Mucosa of descending colon (tissue), 3 donors: ENCODE measurements around the gene IQCH. TPM values are rescaled to one million over a fixed set of nuclear protein-coding genes. Genes with fewer than 3 reads are reported as not detected.

Source experiments
- ATAC-seq: fragments of 200-7000 bp; cut with Tn5 transposase; one replicate; pipeline ENCODE4 v1.9.1; 2020; ENCODE audit warnings: mild to moderate bottlenecking, moderate library complexity
- DNase-seq, 3 donors: peaks; one replicate each; pipeline ENCODE4 v3.0.0-alpha.2; 2020
- H3K36me3 ChIP-seq: fragments of 200-600 bp; one replicate; pipeline ENCODE4 v1.8.0; 2021; ENCODE audit warnings: low read depth, mild to moderate bottlenecking
- H3K4me1 ChIP-seq: fragments of 200-600 bp; one replicate; pipeline ENCODE4 v1.8.0; 2021; ENCODE audit warnings: low read depth, mild to moderate bottlenecking
- H3K4me3 ChIP-seq: fragments of 200-600 bp; one replicate; pipeline ENCODE4 v1.8.0; 2021; ENCODE audit warnings: mild to moderate bottlenecking
- H3K9me3 ChIP-seq: fragments of 200-600 bp; one replicate; pipeline ENCODE4 v1.8.0; 2021; ENCODE audit warnings: mild to moderate bottlenecking
- CTCF ChIP-seq: fragments of 200-600 bp; IDR thresholded peaks from one replicate; pipeline ENCODE4 v1.8.0; 2022; ENCODE audit warnings: antibody characterized with exemption, mild to moderate bottlenecking
- intact Hi-C, 2 donors: fragments of 100-400 bp; cut with DNase I in 1 of 2; cut with micrococcal nuclease in 1 of 2; formaldehyde crosslinking; loops; one replicate each; pipeline versions ENCODE4 v1.11.0 to v1.11.1; 2022; cut with DNase I, micrococcal nuclease
- total RNA-seq, 3 donors: library from RNA; stranded (reverse); fragmentation: NEBNext Ultra II Directional in 2 of 3; extraction: Animal tissue kit (Norgen Biotek cat#: 25700) in 2 of 3; gene quantifications; one replicate each; pipeline versions ENCODE4 v1.2.1 to v1.2.4, GENCODE V29; 2021 to 2023
- donor health status: DM: no; HTN: no; CAD: no; lungs with moderate emphysema.
- donor health status: DM: no; HTN: no; CAD: no.
- donor health status: DM: no; HTN: yes; CAD: no.

The IQCH gene
- total RNA-seq, 3 donors from 2014 or later, result 2.2 to 3.0 (median 2.2) TPM

- no peak for TF ChIP-seq CTCF
- DNase-seq (no peak), ATAC-seq (no peak)
- Histone ChIP-seq H3K9me3 (no peaks in the 10 kb centered on the region), H3K4me1 (no peaks in the 10 kb centered on the region), H3K4me3 (no peak overlapping the region), H3K36me3 (no peaks in the 10 kb centered on the region)
- intact Hi-C loops, result no loop called here
Observed at GRCh38 chr15:67370206-67370954, 115.8 kb downstream of the IQCH start.

- H3K4me1 ChIP-seq, result no peaks in the 10 kb centered on the region
- intact Hi-C loops, result no loop called here
- H3K4me3 ChIP-seq, result no peak overlapping the region
- no peaks in the 10 kb centered on the region for H3K36me3 ChIP-seq
- ATAC-seq (no peak), DNase-seq (no peak)
- H3K9me3 ChIP-seq, result no peaks in the 10 kb centered on the region
- no peak for TF ChIP-seq CTCF
Observed at GRCh38 chr15:67372543-67372942, 118.0 kb downstream of the IQCH start.

- Histone ChIP-seq H3K4me1 (no peaks in the 10 kb centered on the region), H3K9me3 (no peaks in the 10 kb centered on the region), H3K36me3 (no peaks in the 10 kb centered on the region), H3K4me3 (no peak overlapping the region)
- intact Hi-C loops, result no loop called here
- no peak for ATAC-seq
- TF ChIP-seq CTCF, result no peak
- DNase-seq, result no peak
Observed at GRCh38 chr15:67372986-67373675, 118.5 kb downstream of the IQCH start.

GRCh38 chr15:67373971-67374370 lies 119.4 kb downstream of the IQCH start:
- ATAC-seq (no peak), DNase-seq (no peak)
- intact Hi-C loops, result no loop called here
- Histone ChIP-seq H3K36me3 (no peaks in the 10 kb centered on the region), H3K9me3 (no peaks in the 10 kb centered on the region), H3K4me3 (no peak overlapping the region), H3K4me1 (no peaks in the 10 kb centered on the region)
- no peak for TF ChIP-seq CTCF

- Histone ChIP-seq H3K4me3 (no peak overlapping the region), H3K36me3 (no peaks in the 10 kb centered on the region), H3K9me3 (no peaks in the 10 kb centered on the region), H3K4me1 (no peaks in the 10 kb centered on the region)
- ATAC-seq (no peak), DNase-seq (no peak)
- intact Hi-C loops, result no loop called here
- no peak for TF ChIP-seq CTCF
Observed at GRCh38 chr15:67379530-67379929, 124.9 kb downstream of the IQCH start.
